ENCODE measurements around the gene FAH. TPM values are rescaled to one million over a fixed set of nuclear protein-coding genes. Genes with fewer than 3 reads are reported as not detected.
"Not testable (repeated sequence)": the region's sequence is repeated elsewhere in the genome, so short reads cannot be mapped to it uniquely, and the experiment has no call there.

FAH gene
- total RNA-seq, 1 donor from 2014 or later: 90.5 TPM

GRCh38 chr15:80127253-80127652 is 25.5 kb upstream of the FAH start:
- intact Hi-C loops (cut with micrococcal nuclease); H3K9me3 Mint-ChIP-seq; H3K4me3 Mint-ChIP-seq; DNase-seq; H3K4me1 Mint-ChIP-seq; H3K27me3 Mint-ChIP-seq; H3K27ac Mint-ChIP-seq: not testable (repeated sequence)
- peaks cover 26% of the 10 kb centered on the region for H3K36me3 Mint-ChIP-seq (ENCODE audit: low read depth)

GRCh38 chr15:80127911-80128310 is 24.9 kb upstream of the FAH start:
- Mint-ChIP-seq H3K27me3 (no peaks in the 10 kb centered on the region), H3K27ac (no peak overlapping the region), H3K36me3 (ENCODE audit: low read depth) (peaks cover 27% of the 10 kb centered on the region), H3K4me1 (no peaks in the 10 kb centered on the region), H3K4me3 (no peak overlapping the region), H3K9me3 (no peaks in the 10 kb centered on the region)
- DNase-seq: no peak
- intact Hi-C loops (cut with micrococcal nuclease): no loop called here

- Mint-ChIP-seq H3K9me3 (no peaks in the 10 kb centered on the region), H3K4me1 (no peaks in the 10 kb centered on the region), H3K36me3 (ENCODE audit: low read depth) (peaks cover 25% of the 10 kb centered on the region)
These were observed 20.4 kb upstream of the FAH start for GRCh38 chr15:80132382-80132781.

GRCh38 chr15:80136854-80137253 is 15.9 kb upstream of the FAH start:
- H3K27ac Mint-ChIP-seq: no peak overlapping the region
- H3K4me1 Mint-ChIP-seq: no peaks in the 10 kb centered on the region
- intact Hi-C loops (cut with micrococcal nuclease): no loop called here
- no peaks in the 10 kb centered on the region for H3K9me3 Mint-ChIP-seq
- peaks cover 28% of the 10 kb centered on the region for H3K36me3 Mint-ChIP-seq (ENCODE audit: low read depth)
- no peak overlapping the region for H3K4me3 Mint-ChIP-seq
- DNase-seq: no peak
- no peaks in the 10 kb centered on the region for H3K27me3 Mint-ChIP-seq

More at GRCh38 chr15:80132382-80132781, 20.4 kb upstream of the FAH start:
- H3K27ac Mint-ChIP-seq: no peak overlapping the region
- H3K27me3 Mint-ChIP-seq: no peaks in the 10 kb centered on the region
- H3K4me3 Mint-ChIP-seq: no peak overlapping the region
- intact Hi-C loops (cut with micrococcal nuclease): no loop called here
- no peak for DNase-seq

GRCh38 chr15:80138961-80139360 is 13.8 kb upstream of the FAH start:
- peaks cover 22% of the 10 kb centered on the region for H3K36me3 Mint-ChIP-seq (ENCODE audit: low read depth)
- no peak overlapping the region for H3K4me3 Mint-ChIP-seq
- no peaks in the 10 kb centered on the region for H3K9me3 Mint-ChIP-seq
- no peak for DNase-seq
- no peaks in the 10 kb centered on the region for H3K4me1 Mint-ChIP-seq
- H3K27ac Mint-ChIP-seq: no peak overlapping the region
- peaks cover 2% of the 10 kb centered on the region for H3K27me3 Mint-ChIP-seq
- intact Hi-C loops (cut with micrococcal nuclease): no loop called here

- no peak for DNase-seq
- H3K27ac Mint-ChIP-seq: no peak overlapping the region
- H3K4me1 Mint-ChIP-seq: no peaks in the 10 kb centered on the region
- no peaks in the 10 kb centered on the region for H3K9me3 Mint-ChIP-seq
- intact Hi-C loops (cut with micrococcal nuclease): no loop called here
- H3K27me3 Mint-ChIP-seq: peaks cover 10% of the 10 kb centered on the region
- peaks cover 11% of the 10 kb centered on the region for H3K36me3 Mint-ChIP-seq (ENCODE audit: low read depth)
- H3K4me3 Mint-ChIP-seq: no peak overlapping the region
These were observed 11.9 kb upstream of the FAH start for GRCh38 chr15:80140909-80141308.

- Mint-ChIP-seq H3K27me3 (peaks cover 21% of the 10 kb centered on the region), H3K4me1 (no peaks in the 10 kb centered on the region), H3K27ac (no peak overlapping the region), H3K36me3 (ENCODE audit: low read depth) (peaks cover 10% of the 10 kb centered on the region), H3K9me3 (no peaks in the 10 kb centered on the region), H3K4me3 (no peak overlapping the region)
- no peak for DNase-seq
- intact Hi-C loops (cut with micrococcal nuclease): no loop called here
These were observed 10.7 kb upstream of the FAH start for GRCh38 chr15:80141916-80142598.

GRCh38 chr15:80142646-80143045 is 10.2 kb upstream of the FAH start:
- Mint-ChIP-seq H3K9me3 (no peaks in the 10 kb centered on the region), H3K4me1 (no peaks in the 10 kb centered on the region), H3K27me3 (peaks cover 23% of the 10 kb centered on the region), H3K27ac (no peak overlapping the region), H3K4me3 (no peak overlapping the region), H3K36me3 (ENCODE audit: low read depth) (peaks cover 5% of the 10 kb centered on the region)
- intact Hi-C loops (cut with micrococcal nuclease): no loop called here
- DNase-seq: no peak

- Mint-ChIP-seq H3K36me3 (ENCODE audit: low read depth) (peaks cover 21% of the 10 kb centered on the region), H3K27me3 (peaks cover 19% of the 10 kb centered on the region), H3K4me1 (peaks cover 33% of the 10 kb centered on the region), H3K9me3 (no peaks in the 10 kb centered on the region), H3K4me3 (no peak overlapping the region), H3K27ac (no peak overlapping the region)
- no peak for DNase-seq
- intact Hi-C loops (cut with micrococcal nuclease): loop anchor here (10.0 kb wide), 1 partner anchor 256 kb away; the partner anchor contains the start of gene MTHFS
These were observed 1.7 kb upstream of the FAH start for GRCh38 chr15:80151148-80151547.

GRCh38 chr15:80151576-80151975 is 1.2 kb upstream of the FAH start:
- Mint-ChIP-seq H3K36me3 (ENCODE audit: low read depth) (peaks cover 21% of the 10 kb centered on the region), H3K4me3 (peak overlapping the region; percentile 85), H3K4me1 (peaks cover 33% of the 10 kb centered on the region), H3K9me3 (no peaks in the 10 kb centered on the region), H3K27me3 (peaks cover 15% of the 10 kb centered on the region), H3K27ac (no peak overlapping the region)
- no peak for DNase-seq
- intact Hi-C loops (cut with micrococcal nuclease): loop anchor here (10.0 kb wide), 1 partner anchor 257 kb away; the partner anchor contains the start of gene MTHFS

GRCh38 chr15:80152180-80152895 is 461 bp upstream of the FAH start:
- DNase-seq: peak; percentile 93
- peak overlapping the region; percentile 97 for H3K4me3 Mint-ChIP-seq
- H3K9me3 Mint-ChIP-seq: no peaks in the 10 kb centered on the region
- H3K4me1 Mint-ChIP-seq: peaks cover 33% of the 10 kb centered on the region
- intact Hi-C loops (cut with micrococcal nuclease): loop anchor here (1.0 to 10.0 kb wide), 5 partner anchors 20 to 258 kb away; partner anchors contain the start of genes BCL2A1, MTHFS and ZFAND6
- H3K27me3 Mint-ChIP-seq: peaks cover 10% of the 10 kb centered on the region
- H3K27ac Mint-ChIP-seq: peak overlapping the region; percentile 82
- peaks cover 21% of the 10 kb centered on the region for H3K36me3 Mint-ChIP-seq (ENCODE audit: low read depth)

- H3K27me3 Mint-ChIP-seq: peaks cover 2% of the 10 kb centered on the region
- H3K4me1 Mint-ChIP-seq: peaks cover 35% of the 10 kb centered on the region
- H3K27ac Mint-ChIP-seq: peak overlapping the region; percentile 97
- intact Hi-C loops (cut with micrococcal nuclease): loop anchor here (2.0 to 10.0 kb wide), 4 partner anchors 19 to 259 kb away; partner anchors contain the start of genes BCL2A1 and MTHFS
- peak overlapping the region; percentile 97 for H3K4me3 Mint-ChIP-seq
- peaks cover 29% of the 10 kb centered on the region for H3K36me3 Mint-ChIP-seq (ENCODE audit: low read depth)
- H3K9me3 Mint-ChIP-seq: no peaks in the 10 kb centered on the region
- DNase-seq: no peak
These were observed 1.1 kb downstream of the FAH start for GRCh38 chr15:80153900-80154299.

- Mint-ChIP-seq H3K27me3 (peaks cover 2% of the 10 kb centered on the region), H3K27ac (peak overlapping the region; percentile 97), H3K4me3 (peak overlapping the region; percentile 97), H3K4me1 (peaks cover 36% of the 10 kb centered on the region), H3K9me3 (no peaks in the 10 kb centered on the region), H3K36me3 (ENCODE audit: low read depth) (peaks cover 30% of the 10 kb centered on the region)
- DNase-seq: no peak
- intact Hi-C loops (cut with micrococcal nuclease): loop anchor here (10.0 kb wide), 1 partner anchor 260 kb away; the partner anchor contains the start of gene MTHFS
These were observed 1.5 kb downstream of the FAH start for GRCh38 chr15:80154336-80154735.

- Mint-ChIP-seq H3K4me3 (peak overlapping the region; percentile 73), H3K4me1 (peaks cover 40% of the 10 kb centered on the region), H3K27ac (peak overlapping the region; percentile 19), H3K36me3 (ENCODE audit: low read depth) (peaks cover 36% of the 10 kb centered on the region), H3K9me3 (no peaks in the 10 kb centered on the region), H3K27me3 (peaks cover 2% of the 10 kb centered on the region)
- intact Hi-C loops (cut with micrococcal nuclease): loop anchor here (10.0 kb wide), 1 partner anchor 260 kb away; the partner anchor contains the start of gene MTHFS
- DNase-seq: no peak
These were observed 2.2 kb downstream of the FAH start for GRCh38 chr15:80155001-80155377.

Measured in activated CD4-positive, alpha-beta T cell treated with anti-CD3 and anti-CD28 coated beads, Interleukin-2, amount 10 ng/mL, durations not matched to agents 24 days and 14 days (primary cell).